C4-2B (cell line): Measurements from ENCODE around the gene FAM156A.
"Not testable (repeated sequence)": the region's sequence is repeated elsewhere in the genome, so short reads cannot be mapped to it uniquely, and the experiment has no call there.

Experiments used
- H3K27ac ChIP-seq: fragments of 450-650 bp; 2 replicates; pipeline ENCODE4 v1.5.1; 2017
- CTCF ChIP-seq: fragments of 450-650 bp; conservative IDR thresholded peaks from 2 replicates; pipeline ENCODE4 v1.5.1; 2017; ENCODE audit warnings: mild to moderate bottlenecking
- ZFX ChIP-seq: fragments of 450-650 bp; IDR thresholded peaks from 2 replicates; pipeline ENCODE4 v1.6.1; 2017

FAM156A gene

GRCh38 chrX:52958113-52958959, at the start of gene FAM156A:
TSS of gene FAM156A (minus strand) at chrX:52958518. CDS start at chrX:52948588, 9,930 bp downstream.
- H3K27ac ChIP-seq = not testable (repeated sequence)

- no peak for TF ChIP-seq CTCF
- no peak for TF ChIP-seq ZFX
- no peak overlapping the region for H3K27ac ChIP-seq
Measured at GRCh38 chrX:53005327-53005726, 47.0 kb upstream of the FAM156A start.

GRCh38 chrX:53004811-53005210, 46.5 kb upstream of the FAM156A start:
- no peak overlapping the region for H3K27ac ChIP-seq
- no peak for TF ChIP-seq CTCF
- no peak for TF ChIP-seq ZFX

GRCh38 chrX:53004038-53004437, 45.7 kb upstream of the FAM156A start:
- TF ChIP-seq CTCF = no peak
- no peak for TF ChIP-seq ZFX
- no peak overlapping the region for H3K27ac ChIP-seq

GRCh38 chrX:53003111-53003510, 44.8 kb upstream of the FAM156A start:
- TF ChIP-seq CTCF (no peak), ZFX (no peak)
- no peak overlapping the region for H3K27ac ChIP-seq

GRCh38 chrX:53001958-53002357, 43.6 kb upstream of the FAM156A start:
- H3K27ac ChIP-seq = no peak overlapping the region
- no peak for TF ChIP-seq ZFX
- TF ChIP-seq CTCF = no peak

GRCh38 chrX:53000447-53001135, 42.3 kb upstream of the FAM156A start:
- no peak overlapping the region for H3K27ac ChIP-seq
- TF ChIP-seq ZFX (no peak), CTCF (no peak)
